IMR-90 (cell line): ENCODE results near the gene CHN2. TPM values are rescaled to one million over a fixed set of nuclear protein-coding genes. Genes with fewer than 3 reads are reported as not detected.

Experiments used
- ATAC-seq: fragments of 200-7000 bp; cut with Tn5 transposase; 2 replicates; pipeline ENCODE4 v1.9.1; 2020; ENCODE audit warnings: low read depth, mild to moderate bottlenecking, moderate library complexity
- BruUV-seq: library from RNA; stranded (reverse); fragments of 400-500 nt; replicated peaks from 2 replicates; lab custom pipeline; 2021; lab: Mats Ljungman, UMichigan
- CTCF ChIA-PET: fragments of 300-600 bp; formaldehyde crosslinking; extraction: SDS; loops from one replicate; lab custom pipeline; 2021; ENCODE audit warnings: antibody characterized with exemption; lab: Yijun Ruan, JAX
- POLR2A ChIA-PET: fragments of 300-600 bp; sonication (Branson Sonifier 250); formaldehyde crosslinking; loops from one replicate; lab custom pipeline; 2022; ENCODE audit warnings: antibody characterized with exemption; ENCODE audit not compliant: unreplicated experiment; lab: Charles Lee
- DNase-seq: peaks from one replicate; pipeline ENCODE4 v3.0.0; 2013
- H2AFZ ChIP-seq: replicated peaks from 2 replicates; pipeline ENCODE3; 2013; ENCODE audit warnings: low read length, mild to moderate bottlenecking; ENCODE audit not compliant: poor library complexity
- H2AK5ac ChIP-seq: 2 replicates; pipeline ENCODE4 v1.6.1; 2013; ENCODE audit warnings: low read depth, low read length, inconsistent platforms
- H2AK9ac ChIP-seq: replicated peaks from 2 replicates; pipeline ENCODE3; 2013; ENCODE audit warnings: mild to moderate bottlenecking, low read depth, low read length, moderate library complexity; ENCODE audit not compliant: poor library complexity
- H2BK120ac ChIP-seq: 2 replicates; pipeline ENCODE4 v1.6.1; 2013; ENCODE audit warnings: low read depth, low read length, inconsistent platforms
- H2BK15ac ChIP-seq: 3 replicates; pipeline ENCODE4 v1.6.1; 2013; ENCODE audit warnings: low read depth, low read length, inconsistent platforms
- H2BK20ac ChIP-seq: 2 replicates; pipeline ENCODE4 v1.6.1; 2013; ENCODE audit warnings: low read depth, mild to moderate bottlenecking, inconsistent platforms, low read length, moderate library complexity
- H2BK5ac ChIP-seq: 2 replicates; pipeline ENCODE4 v1.6.1; 2013; ENCODE audit warnings: mild to moderate bottlenecking, low read depth, low read length, inconsistent platforms; ENCODE audit not compliant: poor library complexity, severe bottlenecking
- H3K14ac ChIP-seq: replicated peaks from 2 replicates; pipeline ENCODE4 v1.6.1; 2013; ENCODE audit warnings: low read depth, low read length, inconsistent platforms
- H3K18ac ChIP-seq: 2 replicates; pipeline ENCODE4 v1.6.1; 2013; ENCODE audit warnings: low read depth, low read length, control low read depth
- H3K23ac ChIP-seq: 2 replicates; pipeline ENCODE4 v1.6.1; 2013; ENCODE audit warnings: low read depth, low read length, inconsistent platforms
- H3K27ac ChIP-seq: 2 replicates; pipeline ENCODE4 v1.5.1; 2013; ENCODE audit warnings: mild to moderate bottlenecking, control low read depth, low read length; ENCODE audit not compliant: insufficient read depth
- H3K27me3 ChIP-seq: 2 replicates; pipeline ENCODE4 v1.6.1; 2013; ENCODE audit warnings: low read length; ENCODE audit not compliant: control insufficient read depth, insufficient read depth
- H3K36me3 ChIP-seq: 2 replicates; pipeline ENCODE4 v1.6.1; 2013; ENCODE audit warnings: low read length, mixed read lengths; ENCODE audit not compliant: control insufficient read depth, insufficient read depth
- H3K4ac ChIP-seq: 2 replicates; pipeline ENCODE4 v1.6.1; 2013; ENCODE audit warnings: low read depth, low read length, inconsistent platforms
- H3K4me1 ChIP-seq: 2 replicates; pipeline ENCODE4 v1.6.1; 2013; ENCODE audit warnings: low read length, mixed read lengths; ENCODE audit not compliant: control insufficient read depth, insufficient read depth
- H3K4me2 ChIP-seq: 2 replicates; pipeline ENCODE4 v1.6.1; 2013; ENCODE audit warnings: low read depth, mild to moderate bottlenecking, control low read depth, low read length, moderate library complexity
- H3K4me3 ChIP-seq: 2 replicates; pipeline ENCODE4 v1.5.1; 2013; ENCODE audit warnings: low read depth, mild to moderate bottlenecking, control low read depth, low read length, moderate library complexity; ENCODE audit not compliant: insufficient read depth
- H3K56ac ChIP-seq: 2 replicates; pipeline ENCODE4 v1.6.1; 2013; ENCODE audit warnings: low read length, inconsistent platforms; ENCODE audit not compliant: insufficient read depth; ENCODE audit errors: extremely low read depth
- H3K79me1 ChIP-seq, 2 experiments: 2 replicates each; pipeline ENCODE4 v1.6.1; 2013; ENCODE audit warnings: low read length in 2 of 2, inconsistent platforms in 1 of 2, low read depth in 1 of 2
- H3K9ac ChIP-seq: 2 replicates; pipeline ENCODE4 v1.6.1; 2013; ENCODE audit warnings: low read depth, low read length, control low read depth
- H3K9me1 ChIP-seq: 2 replicates; pipeline ENCODE4 v1.6.1; 2013; ENCODE audit warnings: low read length, inconsistent platforms; ENCODE audit not compliant: insufficient read depth
- H3K9me3 ChIP-seq: 2 replicates; pipeline ENCODE4 v1.6.1; 2013; ENCODE audit warnings: low read length; ENCODE audit not compliant: control insufficient read depth, insufficient read depth
- H4K20me1 ChIP-seq: 2 replicates; pipeline ENCODE4 v1.6.1; 2013; ENCODE audit warnings: low read length, inconsistent platforms; ENCODE audit not compliant: insufficient read depth
- H4K5ac ChIP-seq: 2 replicates; pipeline ENCODE4 v1.6.1; 2013; ENCODE audit warnings: mild to moderate bottlenecking, low read depth, low read length, control low read depth
- H4K8ac ChIP-seq, 2 experiments: 2 replicates each; pipeline ENCODE4 v1.6.1; 2013; ENCODE audit warnings: low read depth in 2 of 2, low read length in 2 of 2, control low read depth in 1 of 2, inconsistent platforms in 1 of 2
- H4K91ac ChIP-seq: 2 replicates; pipeline ENCODE4 v1.6.1; 2013; ENCODE audit warnings: low read depth, low read length, inconsistent platforms; ENCODE audit not compliant: insufficient read depth
- BHLHE40 ChIP-seq: fragments of 150-350 bp; IDR thresholded peaks from 2 replicates; pipeline ENCODE4 v1.6.1; 2016; ENCODE audit warnings: mild to moderate bottlenecking, low read depth, low read length
- CEBPB ChIP-seq: IDR thresholded peaks from 2 replicates; pipeline ENCODE4 v1.6.1; 2012; ENCODE audit warnings: low read depth, low read length, improper control_type of control experiment
- CHD1 ChIP-seq: IDR thresholded peaks from 2 replicates; pipeline ENCODE4 v1.6.1; 2012; ENCODE audit warnings: low read depth, low read length, improper control_type of control experiment
- FOS ChIP-seq: fragments of 150-350 bp; IDR thresholded peaks from 2 replicates; pipeline ENCODE4 v1.6.1; 2016; ENCODE audit warnings: low read depth, low read length
- MAFK ChIP-seq: IDR thresholded peaks from 2 replicates; pipeline ENCODE4 v1.6.1; 2012; ENCODE audit warnings: low read depth, low read length, improper control_type of control experiment
- MAZ ChIP-seq: IDR thresholded peaks from 2 replicates; pipeline ENCODE4 v1.6.1; 2012; ENCODE audit warnings: low read depth, mild to moderate bottlenecking, low read length, improper control_type of control experiment, moderate library complexity, borderline replicate concordance
- MXI1 ChIP-seq: IDR thresholded peaks from 2 replicates; pipeline ENCODE4 v1.6.1; 2012; ENCODE audit warnings: low read depth, mild to moderate bottlenecking, low read length, moderate library complexity, borderline replicate concordance
- NFE2L2 ChIP-seq: fragments of 150-350 bp; IDR thresholded peaks from 2 replicates; pipeline ENCODE4 v1.6.1; 2016; ENCODE audit warnings: low read depth, mild to moderate bottlenecking, low read length
- POLR2A ChIP-seq: IDR thresholded peaks from 2 replicates; pipeline ENCODE4 v1.6.1; 2012; ENCODE audit warnings: mild to moderate bottlenecking, low read depth, low read length
- RAD21 ChIP-seq: IDR thresholded peaks from 2 replicates; pipeline ENCODE4 v1.6.1; 2012; ENCODE audit warnings: low read length, improper control_type of control experiment
- RCOR1 ChIP-seq: IDR thresholded peaks from 2 replicates; pipeline ENCODE4 v1.6.1; 2012; ENCODE audit warnings: mild to moderate bottlenecking, low read length, improper control_type of control experiment; ENCODE audit not compliant: insufficient replicate concordance
- RFX5 ChIP-seq: IDR thresholded peaks from 2 replicates; pipeline ENCODE4 v1.8.0; 2012; ENCODE audit warnings: low read depth, mild to moderate bottlenecking, low read length, moderate library complexity
- SMC3 ChIP-seq: fragments of 150-350 bp; IDR thresholded peaks from 2 replicates; pipeline ENCODE4 v1.6.1; 2016; ENCODE audit warnings: low read depth, mild to moderate bottlenecking, antibody characterized with exemption, low read length, moderate library complexity
- WGBS, 2 experiments: methylation state at CpG; one replicate each; pipeline versions ENCODE4 v1.1.5 to v1.1.7; 2013; ENCODE audit warnings: missing lambda C conversion rate in 2 of 2; ENCODE audit not compliant: insufficient read length in 1 of 2; ENCODE audit errors: extremely low coverage in 2 of 2; 5-methylcytosine and 5-hydroxymethylcytosine counted together
- dilution Hi-C: fragments of 300-500 bp; cut with HindIII; formaldehyde crosslinking; loops from one replicate; pipeline ENCODE4 v1.14.3; 2018; ENCODE audit warnings: low sequenced_read_pairs; ENCODE audit not compliant: unreplicated experiment
- in situ Hi-C: fragments of 300-500 bp; cut with MboI; formaldehyde crosslinking; loops from 3 replicates; pipeline ENCODE4 v1.14.3; 2019; ENCODE audit warnings: low sequenced_read_pairs, inconsistent platforms, mixed read lengths
- intact Hi-C: fragments of 100-400 bp; cut with micrococcal nuclease; formaldehyde crosslinking; loops from 2 replicates; pipeline ENCODE4 v1.10.0; 2022
- polyA plus RNA-seq, 3 experiments: library from polyadenylated mRNA; depleted of rRNA; stranded (reverse); fragments of >200 nt; gene quantifications; 2 replicates each; pipeline ENCODE4 v1.2.3, GENCODE V29; 2012; ENCODE audit warnings: low replicate concordance in 1 of 3
- total RNA-seq: library from RNA; depleted of rRNA; stranded (reverse); fragments of >200 nt; gene quantifications from 2 replicates; pipeline ENCODE4 v1.2.3, GENCODE V29; 2012
- TF ChIP-seq, protein P1 (sequence below): conservative IDR thresholded peaks from 2 replicates; pipeline ENCODE4 v1.5.1; 2012; ENCODE audit warnings: mild to moderate bottlenecking, low read depth, low read length, improper control_type of control experiment
- TF ChIP-seq, protein P2 (sequence below): fragments of 150-350 bp; IDR thresholded peaks from 2 replicates; pipeline ENCODE4 v1.6.1; 2016; ENCODE audit warnings: low read depth, mild to moderate bottlenecking, low read length, moderate library complexity, borderline replicate concordance
- TF ChIP-seq, protein P3 (sequence below): fragments of 150-350 bp; IDR thresholded peaks from 2 replicates; pipeline ENCODE4 v1.6.1; 2017; ENCODE audit warnings: mild to moderate bottlenecking, antibody characterized with exemption, low read length, low read depth

Gene CHN2
- total and polyA plus RNA-seq, 2 of the 4 experiments (the other 2 are of a cell fraction) = not detected

DNA sequence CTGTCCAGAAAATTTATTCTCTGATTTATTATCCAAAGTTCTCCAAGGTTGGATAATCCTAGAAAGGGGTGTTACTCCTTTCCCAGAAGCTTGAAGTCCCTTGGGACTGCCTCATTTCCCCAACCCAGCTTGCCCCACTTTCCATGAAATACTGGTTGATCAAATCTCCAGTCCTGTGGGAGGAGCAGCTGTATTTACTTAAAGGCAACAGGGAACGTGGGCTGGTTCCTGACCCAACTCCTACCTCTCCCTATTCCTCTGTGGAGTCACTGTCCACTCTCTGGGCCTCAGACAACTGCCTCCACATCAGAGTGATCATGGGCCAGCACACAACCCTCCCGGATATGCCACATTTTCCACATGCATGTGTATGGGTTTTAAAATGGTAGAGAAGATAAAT is 202.8 kb downstream of the CHN2 start:
- TF ChIP-seq CHD1 (no peak), NFE2L2 (no peak), MAZ (no peak), FOS (no peak), MAFK (no peak), CEBPB (no peak), BHLHE40 (no peak), MXI1 (no peak), RFX5 (no peak), SMC3 (no peak), RAD21 (no peak), POLR2A (no peak), RCOR1 (no peak)
- TF ChIP-seq, protein P1, sequence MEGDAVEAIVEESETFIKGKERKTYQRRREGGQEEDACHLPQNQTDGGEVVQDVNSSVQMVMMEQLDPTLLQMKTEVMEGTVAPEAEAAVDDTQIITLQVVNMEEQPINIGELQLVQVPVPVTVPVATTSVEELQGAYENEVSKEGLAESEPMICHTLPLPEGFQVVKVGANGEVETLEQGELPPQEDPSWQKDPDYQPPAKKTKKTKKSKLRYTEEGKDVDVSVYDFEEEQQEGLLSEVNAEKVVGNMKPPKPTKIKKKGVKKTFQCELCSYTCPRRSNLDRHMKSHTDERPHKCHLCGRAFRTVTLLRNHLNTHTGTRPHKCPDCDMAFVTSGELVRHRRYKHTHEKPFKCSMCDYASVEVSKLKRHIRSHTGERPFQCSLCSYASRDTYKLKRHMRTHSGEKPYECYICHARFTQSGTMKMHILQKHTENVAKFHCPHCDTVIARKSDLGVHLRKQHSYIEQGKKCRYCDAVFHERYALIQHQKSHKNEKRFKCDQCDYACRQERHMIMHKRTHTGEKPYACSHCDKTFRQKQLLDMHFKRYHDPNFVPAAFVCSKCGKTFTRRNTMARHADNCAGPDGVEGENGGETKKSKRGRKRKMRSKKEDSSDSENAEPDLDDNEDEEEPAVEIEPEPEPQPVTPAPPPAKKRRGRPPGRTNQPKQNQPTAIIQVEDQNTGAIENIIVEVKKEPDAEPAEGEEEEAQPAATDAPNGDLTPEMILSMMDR = no peak
- TF ChIP-seq, protein P2, sequence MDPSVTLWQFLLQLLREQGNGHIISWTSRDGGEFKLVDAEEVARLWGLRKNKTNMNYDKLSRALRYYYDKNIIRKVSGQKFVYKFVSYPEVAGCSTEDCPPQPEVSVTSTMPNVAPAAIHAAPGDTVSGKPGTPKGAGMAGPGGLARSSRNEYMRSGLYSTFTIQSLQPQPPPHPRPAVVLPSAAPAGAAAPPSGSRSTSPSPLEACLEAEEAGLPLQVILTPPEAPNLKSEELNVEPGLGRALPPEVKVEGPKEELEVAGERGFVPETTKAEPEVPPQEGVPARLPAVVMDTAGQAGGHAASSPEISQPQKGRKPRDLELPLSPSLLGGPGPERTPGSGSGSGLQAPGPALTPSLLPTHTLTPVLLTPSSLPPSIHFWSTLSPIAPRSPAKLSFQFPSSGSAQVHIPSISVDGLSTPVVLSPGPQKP = no peak
- TF ChIP-seq, protein P3, sequence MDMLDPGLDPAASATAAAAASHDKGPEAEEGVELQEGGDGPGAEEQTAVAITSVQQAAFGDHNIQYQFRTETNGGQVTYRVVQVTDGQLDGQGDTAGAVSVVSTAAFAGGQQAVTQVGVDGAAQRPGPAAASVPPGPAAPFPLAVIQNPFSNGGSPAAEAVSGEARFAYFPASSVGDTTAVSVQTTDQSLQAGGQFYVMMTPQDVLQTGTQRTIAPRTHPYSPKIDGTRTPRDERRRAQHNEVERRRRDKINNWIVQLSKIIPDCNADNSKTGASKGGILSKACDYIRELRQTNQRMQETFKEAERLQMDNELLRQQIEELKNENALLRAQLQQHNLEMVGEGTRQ = no peak
- no peaks in the 10 kb centered on the region; the same call in 1 of the 2 replicates for H3K27me3 ChIP-seq
- no peak overlapping the region for H2AK9ac ChIP-seq
- H3K14ac ChIP-seq = no peak overlapping the region
- H3K4me3 ChIP-seq = no peak overlapping the region
- no CpG with 5 or more reads among the region's 2 CpGs for WGBS, 2 experiments
- no peak overlapping the region for H2BK15ac ChIP-seq
- DNase-seq (no peak), ATAC-seq (no peak)
- in situ Hi-C loops (no loop called here), dilution Hi-C loops (no loop called here), intact Hi-C loops (no loop called here)
- CTCF ChIA-PET = no interaction called here
- no peak overlapping the region for H3K56ac ChIP-seq
- no peaks in the 10 kb centered on the region for H3K36me3 ChIP-seq
- H3K9me1 ChIP-seq = no peaks in the 10 kb centered on the region
- H3K4me1 ChIP-seq = no peaks in the 10 kb centered on the region
- no peak overlapping the region for H3K4ac ChIP-seq
- no peaks in the 10 kb centered on the region for H4K20me1 ChIP-seq
- no peak overlapping the region for H3K18ac ChIP-seq
- H3K27ac ChIP-seq = no peak overlapping the region
- no peak overlapping the region for H2AK5ac ChIP-seq
- no TSS peak for BruUV-seq
- no peak overlapping the region for H2BK120ac ChIP-seq
- H3K4me2 ChIP-seq = no peak overlapping the region
- no peak overlapping the region for H2BK20ac ChIP-seq
- no peaks in the 10 kb centered on the region for H3K79me1 ChIP-seq
- H4K91ac ChIP-seq = no peak overlapping the region
- POLR2A ChIA-PET = no interaction called here
- no peak overlapping the region for H4K8ac ChIP-seq
- H2BK5ac ChIP-seq = no peak overlapping the region
- no peak overlapping the region for H2AFZ ChIP-seq
- H3K9ac ChIP-seq = no peak overlapping the region
- no peak overlapping the region for H4K5ac ChIP-seq
- H3K9me3 ChIP-seq = no peaks in the 10 kb centered on the region
- no peak overlapping the region for H3K23ac ChIP-seq
